ENCODE results near the gene NPPC. TPM values are rescaled to one million over a fixed set of nuclear protein-coding genes. Genes with fewer than 3 reads are reported as not detected.
"Not testable (repeated sequence)": the region's sequence is repeated elsewhere in the genome, so short reads cannot be mapped to it uniquely, and the experiment has no call there.

Gene NPPC
- total RNA-seq, 2 donors from 2014 or later = 0.82 to 1.1 TPM

GRCh38 chr2:231947694-231948093 lies 21.5 kb upstream of the NPPC start:
- DNase-seq (ENCODE audit: low spot score) = no peak
- H3K27me3 ChIP-seq = no peaks in the 10 kb centered on the region
- H3K36me3 ChIP-seq = no peaks in the 10 kb centered on the region
- no peak overlapping the region for H3K27ac ChIP-seq
- TF ChIP-seq CTCF (IDR thresholded peaks at IDR 0.05) = no peak
- no peaks in the 10 kb centered on the region for H3K4me1 ChIP-seq
- H3K4me3 ChIP-seq = no peak overlapping the region
- H3K9me3 ChIP-seq = peaks cover 0 to 8% of the 10 kb centered on the region in 2 donors

GRCh38 chr2:231947112-231947511 lies 20.9 kb upstream of the NPPC start:
- not testable (repeated sequence) for DNase-seq (ENCODE audit: low spot score); H3K9me3 ChIP-seq; H3K27me3 ChIP-seq; H3K27ac ChIP-seq; H3K4me1 ChIP-seq; H3K4me3 ChIP-seq; H3K36me3 ChIP-seq

- H3K27me3 ChIP-seq = no peaks in the 10 kb centered on the region
Measured at GRCh38 chr2:231946241-231946814, 20.1 kb upstream of the NPPC start.

GRCh38 chr2:231942180-231942579 lies 16.0 kb upstream of the NPPC start:
- Histone ChIP-seq H3K27ac (no peak overlapping the region), H3K4me3 (no peak overlapping the region), H3K36me3 (no peaks in the 10 kb centered on the region), H3K9me3 (no peaks in the 10 kb centered on the region), H3K27me3 (no peaks in the 10 kb centered on the region), H3K4me1 (no peaks in the 10 kb centered on the region)
- no peak for TF ChIP-seq CTCF (IDR thresholded peaks at IDR 0.05)
- DNase-seq (ENCODE audit: low spot score) = no peak

More at GRCh38 chr2:231946241-231946814, 20.1 kb upstream of the NPPC start:
- DNase-seq (ENCODE audit: low spot score) = no peak
- no peak overlapping the region for H3K27ac ChIP-seq
- H3K9me3 ChIP-seq = peaks cover 0 to 2% of the 10 kb centered on the region in 2 donors
- no peaks in the 10 kb centered on the region for H3K36me3 ChIP-seq
- no peak for TF ChIP-seq CTCF (IDR thresholded peaks at IDR 0.05)
- no peaks in the 10 kb centered on the region for H3K4me1 ChIP-seq
- H3K4me3 ChIP-seq = no peak overlapping the region

GRCh38 chr2:231941673-231942072 lies 15.5 kb upstream of the NPPC start:
- Histone ChIP-seq H3K4me3 (no peak overlapping the region), H3K36me3 (no peaks in the 10 kb centered on the region), H3K27me3 (no peaks in the 10 kb centered on the region), H3K9me3 (no peaks in the 10 kb centered on the region), H3K27ac (no peak overlapping the region), H3K4me1 (no peaks in the 10 kb centered on the region)
- no peak for DNase-seq (ENCODE audit: low spot score)
- no peak for TF ChIP-seq CTCF (IDR thresholded peaks at IDR 0.05)

- Histone ChIP-seq H3K36me3 (no peaks in the 10 kb centered on the region), H3K4me3 (no peak overlapping the region), H3K27ac (no peak overlapping the region), H3K27me3 (no peaks in the 10 kb centered on the region), H3K4me1 (no peaks in the 10 kb centered on the region), H3K9me3 (no peaks in the 10 kb centered on the region)
- no peak for TF ChIP-seq CTCF (IDR thresholded peaks at IDR 0.05)
- DNase-seq (ENCODE audit: low spot score) = no peak
Measured at GRCh38 chr2:231940795-231941194, 14.6 kb upstream of the NPPC start.

All from right atrium auricular region (tissue), 2 donors.